Measurements from ENCODE around the gene SPOCK2.

GRCh38 chr10:72072639-72073038 is 15.7 kb downstream of the SPOCK2 start:
- TF ChIP-seq CTCF (IDR thresholded peaks at IDR 0.05) = no peak
- TF ChIP-seq POLR2A (IDR thresholded peaks at IDR 0.05) = no peak
